Calu3 (cell line): ENCODE data around the gene IFI27L1. TPM values are rescaled to one million over a fixed set of nuclear protein-coding genes. Genes with fewer than 3 reads are reported as not detected.
A peak's percentile ranks its signal among the peaks of the same experiment; 100 is the strongest.
"Not testable (repeated sequence)": the region's sequence is repeated elsewhere in the genome, so short reads cannot be mapped to it uniquely, and the experiment has no call there.

Experiments used
- BruUV-seq: library from RNA; stranded (reverse); fragments of 400-500 nt; replicated peaks from 2 replicates; lab custom pipeline; 2021; lab: Mats Ljungman, UMichigan
- CTCF ChIA-PET: fragments of 300-600 bp; sonication (Branson Sonifier 250); formaldehyde crosslinking; loops from one replicate; lab custom pipeline; 2022; ENCODE audit warnings: antibody characterized with exemption; lab: Charles Lee
- DNase-seq: peaks from one replicate; pipeline ENCODE4 v3.0.0; 2022
- H3K27ac Mint-ChIP-seq: one replicate; pipeline ENCODE4 v1.8.0; 2022; ENCODE audit warnings: mixed read lengths; ENCODE audit not compliant: unreplicated experiment
- H3K27me3 Mint-ChIP-seq: one replicate; pipeline ENCODE4 v1.8.0; 2022; ENCODE audit warnings: mixed read lengths; ENCODE audit not compliant: unreplicated experiment
- H3K36me3 Mint-ChIP-seq: one replicate; pipeline ENCODE4 v1.8.0; 2022; ENCODE audit warnings: mild to moderate bottlenecking, moderate library complexity, mixed read lengths; ENCODE audit not compliant: insufficient read depth, unreplicated experiment
- H3K4me1 Mint-ChIP-seq: one replicate; pipeline ENCODE4 v1.8.0; 2022; ENCODE audit warnings: mild to moderate bottlenecking, low read depth, mixed read lengths; ENCODE audit not compliant: unreplicated experiment
- H3K4me3 Mint-ChIP-seq: one replicate; pipeline ENCODE4 v1.8.0; 2022; ENCODE audit warnings: mild to moderate bottlenecking, low read depth, moderate library complexity, mixed read lengths; ENCODE audit not compliant: unreplicated experiment
- H3K9me3 Mint-ChIP-seq: one replicate; pipeline ENCODE4 v1.8.0; 2022; ENCODE audit warnings: low read depth, mixed read lengths; ENCODE audit not compliant: unreplicated experiment
- intact Hi-C: fragments of 100-400 bp; cut with micrococcal nuclease; formaldehyde crosslinking; loops from one replicate; pipeline ENCODE4 v1.10.0; 2022; ENCODE audit not compliant: unreplicated experiment
- total RNA-seq: library from RNA; stranded (reverse); gene quantifications from 2 replicates; pipeline ENCODE4 v1.2.3, GENCODE V29; 2022
- TF ChIP-seq, protein P1 (sequence below): fragments of 200-600 bp; IDR thresholded peaks from one replicate; pipeline ENCODE4 v1.8.0; 2022; ENCODE audit warnings: antibody characterized with exemption; ENCODE audit not compliant: unreplicated experiment

IFI27L1 gene
- total RNA-seq, 1 experiment from 2014 or later, result 17.7 TPM

DNA sequence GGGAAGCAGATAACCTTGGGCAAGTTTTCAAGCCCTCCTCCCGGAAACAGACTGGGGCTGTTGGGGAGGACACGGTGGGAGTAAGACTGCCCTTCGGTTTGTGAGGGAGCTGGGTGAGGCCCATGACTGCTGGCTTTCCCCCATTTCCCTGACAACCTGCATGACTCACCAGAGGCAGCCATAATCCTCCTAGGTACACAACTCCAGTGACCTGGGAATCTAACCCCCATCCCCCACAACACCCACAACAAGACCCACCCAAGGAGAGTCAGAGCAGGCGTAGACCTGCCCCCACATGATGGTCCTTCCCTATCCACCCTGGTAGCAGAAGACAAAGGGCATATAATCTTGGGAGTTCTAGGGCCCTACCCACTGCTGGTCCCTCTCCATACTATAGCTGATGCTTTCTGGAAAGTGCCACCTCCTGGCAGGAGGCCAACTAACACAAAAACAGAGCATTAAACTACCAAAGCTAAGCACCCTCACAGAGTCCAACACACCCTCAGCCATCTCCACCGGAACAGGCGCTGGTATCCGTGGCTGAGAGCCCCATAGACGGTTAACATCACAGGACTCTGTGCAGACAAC is 14.9 kb upstream of the IFI27L1 start:
- Mint-ChIP-seq H3K9me3 (peaks cover 17% of the 10 kb centered on the region), H3K36me3 (peaks cover 38% of the 10 kb centered on the region), H3K27me3 (no peaks in the 10 kb centered on the region), H3K4me1 (peaks cover 46% of the 10 kb centered on the region), H3K27ac (peak overlapping the region; percentile 60), H3K4me3 (peak overlapping the region; percentile 46)
- TF ChIP-seq, protein P1, sequence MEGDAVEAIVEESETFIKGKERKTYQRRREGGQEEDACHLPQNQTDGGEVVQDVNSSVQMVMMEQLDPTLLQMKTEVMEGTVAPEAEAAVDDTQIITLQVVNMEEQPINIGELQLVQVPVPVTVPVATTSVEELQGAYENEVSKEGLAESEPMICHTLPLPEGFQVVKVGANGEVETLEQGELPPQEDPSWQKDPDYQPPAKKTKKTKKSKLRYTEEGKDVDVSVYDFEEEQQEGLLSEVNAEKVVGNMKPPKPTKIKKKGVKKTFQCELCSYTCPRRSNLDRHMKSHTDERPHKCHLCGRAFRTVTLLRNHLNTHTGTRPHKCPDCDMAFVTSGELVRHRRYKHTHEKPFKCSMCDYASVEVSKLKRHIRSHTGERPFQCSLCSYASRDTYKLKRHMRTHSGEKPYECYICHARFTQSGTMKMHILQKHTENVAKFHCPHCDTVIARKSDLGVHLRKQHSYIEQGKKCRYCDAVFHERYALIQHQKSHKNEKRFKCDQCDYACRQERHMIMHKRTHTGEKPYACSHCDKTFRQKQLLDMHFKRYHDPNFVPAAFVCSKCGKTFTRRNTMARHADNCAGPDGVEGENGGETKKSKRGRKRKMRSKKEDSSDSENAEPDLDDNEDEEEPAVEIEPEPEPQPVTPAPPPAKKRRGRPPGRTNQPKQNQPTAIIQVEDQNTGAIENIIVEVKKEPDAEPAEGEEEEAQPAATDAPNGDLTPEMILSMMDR, result no peak
- DNase-seq, result peak; percentile 59
- CTCF ChIA-PET, result interaction anchor here (0.6 to 1.8 kb wide), 5 partner anchors 9 to 71 kb away, joined by 3 to 8 read pairs (median 4); no protein-coding TSS in a partner anchor
- no TSS peak for BruUV-seq
- intact Hi-C loops, result loop anchor here (5.0 kb wide), 1 partner anchor 56 kb away; no protein-coding TSS in a partner anchor

DNA sequence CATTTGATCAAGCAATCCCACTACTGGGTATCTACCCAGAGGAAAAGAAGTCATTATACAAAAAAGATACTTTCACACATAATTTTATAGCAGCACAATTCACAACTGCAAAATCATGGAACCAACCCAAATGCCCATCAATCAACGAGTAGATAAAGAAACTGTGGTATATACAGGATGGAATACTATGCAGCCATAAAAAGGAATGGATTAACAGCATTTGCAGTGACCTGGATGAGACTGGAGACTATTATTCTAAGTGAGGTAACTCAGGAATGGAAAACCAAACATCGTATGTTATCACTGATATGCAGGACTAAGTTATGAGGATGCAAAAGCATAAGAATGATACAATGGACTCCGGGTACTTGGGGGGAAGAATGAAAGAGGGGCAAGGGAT is 9.0 kb upstream of the IFI27L1 start:
- H3K4me1 Mint-ChIP-seq, result peaks cover 11% of the 10 kb centered on the region
- DNase-seq, BruUV-seq, H3K27me3 Mint-ChIP-seq, H3K4me3 Mint-ChIP-seq, CTCF ChIA-PET, intact Hi-C loops: not testable (repeated sequence)
- H3K27ac Mint-ChIP-seq, result peak overlapping the region; percentile 52
- H3K36me3 Mint-ChIP-seq, result peaks cover 27% of the 10 kb centered on the region
- peaks cover 20% of the 10 kb centered on the region for H3K9me3 Mint-ChIP-seq

DNA sequence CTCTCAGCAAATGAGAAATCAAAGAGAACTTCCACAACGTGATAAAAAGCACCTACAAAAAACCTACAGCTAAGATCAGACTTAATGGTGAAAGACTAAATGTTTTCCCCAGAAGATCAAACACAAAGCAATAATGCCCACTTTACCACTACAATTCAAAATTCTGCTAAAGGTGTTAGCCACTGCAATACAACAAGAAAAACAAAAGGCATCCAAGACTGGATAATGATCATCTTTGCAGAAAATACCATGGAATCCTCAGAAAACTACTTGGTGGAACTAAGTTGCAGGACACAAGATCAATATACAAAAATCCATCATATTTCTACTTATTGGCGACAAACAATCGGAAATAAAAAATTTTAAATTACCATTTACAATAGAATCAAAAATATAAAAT is 6.6 kb upstream of the IFI27L1 start:
- intact Hi-C loops, result no loop called here
- TF ChIP-seq, protein P1, result no peak
- Mint-ChIP-seq H3K4me1 (peaks cover 22% of the 10 kb centered on the region), H3K4me3 (no peak overlapping the region), H3K9me3 (peaks cover 6% of the 10 kb centered on the region), H3K27ac (no peak overlapping the region), H3K27me3 (no peaks in the 10 kb centered on the region), H3K36me3 (peaks cover 35% of the 10 kb centered on the region)
- CTCF ChIA-PET, result no interaction called here
- DNase-seq, result no peak
- no TSS peak for BruUV-seq

DNA sequence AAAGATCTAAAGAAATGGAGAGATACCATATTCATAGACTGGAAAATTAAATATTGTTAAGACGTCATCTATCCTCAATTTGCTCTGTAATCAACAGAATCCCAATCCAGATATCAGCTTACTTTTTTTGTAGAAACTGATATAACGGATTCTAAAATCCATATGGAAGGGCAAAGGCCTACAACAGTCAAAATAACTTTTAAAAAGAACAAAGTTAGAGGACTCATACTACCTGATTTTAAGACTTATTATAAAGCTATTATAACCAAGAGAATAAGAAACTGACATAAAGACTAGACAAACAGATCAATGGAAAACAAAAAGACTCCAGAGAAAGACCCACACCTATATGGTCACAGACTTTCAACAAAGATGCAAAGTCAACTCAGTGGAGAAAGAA is 6.1 kb upstream of the IFI27L1 start:
- H3K9me3 Mint-ChIP-seq, result peaks cover 6% of the 10 kb centered on the region
- DNase-seq, result no peak
- peaks cover 26% of the 10 kb centered on the region for H3K4me1 Mint-ChIP-seq
- intact Hi-C loops, result no loop called here
- no peak overlapping the region for H3K4me3 Mint-ChIP-seq
- no peak overlapping the region for H3K27ac Mint-ChIP-seq
- CTCF ChIA-PET, result no interaction called here
- no peaks in the 10 kb centered on the region for H3K27me3 Mint-ChIP-seq
- TF ChIP-seq, protein P1, result no peak
- H3K36me3 Mint-ChIP-seq, result peaks cover 40% of the 10 kb centered on the region
- BruUV-seq, result no TSS peak
